ENCODE results near the gene ARRB1. TPM values are rescaled to one million over a fixed set of nuclear protein-coding genes. Genes with fewer than 3 reads are reported as not detected.

The ARRB1 gene
- total RNA-seq, 4 donors from 2014 or later: 26.3 to 104 (median 29.3) TPM

GRCh38 chr11:75289511-75289760 is 62.0 kb downstream of the ARRB1 start:
- whole genome bisulfite sequencing, 2 donors: 70 to 87% methylated on average over 6 of the region's 6 CpGs
- no peak for TF ChIP-seq CTCF (IDR thresholded peaks at IDR 0.05)
- no peak for TF ChIP-seq POLR2A (IDR thresholded peaks at IDR 0.05)
- H3K4me3 ChIP-seq (ENCODE audit: low read depth, poor library complexity, severe bottlenecking): no peak overlapping the region
- no peak for DNase-seq (ENCODE audit: low spot score in 2 of 2)
- intact Hi-C loops (cut with DNase I; ENCODE audit: low total_unique reads): no loop called here

- TF ChIP-seq POLR2A (IDR thresholded peaks at IDR 0.05) (no peak), CTCF (IDR thresholded peaks at IDR 0.05) (no peak)
- intact Hi-C loops (cut with DNase I; ENCODE audit: low total_unique reads): no loop called here
- no peak overlapping the region for H3K4me3 ChIP-seq (ENCODE audit: low read depth, poor library complexity, severe bottlenecking)
- 95 to 96% methylated on average over 17 of the region's 17 CpGs for WGBS, 2 donors
- DNase-seq (ENCODE audit: low spot score in 2 of 2): no peak
Observed at GRCh38 chr11:75287579-75287978, 63.9 kb downstream of the ARRB1 start.

- WGBS, 2 donors: 80 to 84% methylated on average over 14 of the region's 14 CpGs
- intact Hi-C loops (cut with DNase I; ENCODE audit: low total_unique reads): no loop called here
- no peak for DNase-seq (ENCODE audit: low spot score in 2 of 2)
- no peak overlapping the region for H3K4me3 ChIP-seq (ENCODE audit: low read depth, poor library complexity, severe bottlenecking)
- TF ChIP-seq POLR2A (IDR thresholded peaks at IDR 0.05): no peak
- no peak for TF ChIP-seq CTCF (IDR thresholded peaks at IDR 0.05)
Observed at GRCh38 chr11:75286826-75287465, 64.5 kb downstream of the ARRB1 start.

GRCh38 chr11:75285776-75286360 is 65.6 kb downstream of the ARRB1 start:
- no peak for DNase-seq (ENCODE audit: low spot score in 2 of 2)
- TF ChIP-seq CTCF (IDR thresholded peaks at IDR 0.05) (no peak), POLR2A (IDR thresholded peaks at IDR 0.05) (no peak)
- no peak overlapping the region for H3K4me3 ChIP-seq (ENCODE audit: low read depth, poor library complexity, severe bottlenecking)
- WGBS, 2 donors: 96 to 100% methylated on average over 5 of the region's 5 CpGs
- intact Hi-C loops (cut with DNase I; ENCODE audit: low total_unique reads): no loop called here

GRCh38 chr11:75283391-75283931 is 68.0 kb downstream of the ARRB1 start:
- no peak overlapping the region for H3K4me3 ChIP-seq (ENCODE audit: low read depth, poor library complexity, severe bottlenecking)
- intact Hi-C loops (cut with DNase I; ENCODE audit: low total_unique reads): no loop called here
- DNase-seq (ENCODE audit: low spot score in 2 of 2): no peak
- WGBS, 2 donors: 91 to 93% methylated on average over 13 to 14 of the region's 16 CpGs
- TF ChIP-seq POLR2A (IDR thresholded peaks at IDR 0.05): no peak
- TF ChIP-seq CTCF (IDR thresholded peaks at IDR 0.05): no peak
